Head of caudate nucleus (tissue), 42 donors: ENCODE measurements around the gene NAV3.
A peak's percentile ranks its signal among the peaks of the same experiment; 100 is the strongest.
"Not testable (repeated sequence)": the region's sequence is repeated elsewhere in the genome, so short reads cannot be mapped to it uniquely, and the experiment has no call there.

ENCODE experiments used
- DNase-seq, 42 donors: peaks; one replicate each; pipeline versions ENCODE4 v3.0.0 to v3.0.0-alpha.2; 2020 to 2021; ENCODE audit warnings: mixed read lengths in 7 of 42
- intact Hi-C: fragments of 100-400 bp; cut with DNase I; formaldehyde crosslinking; loops from one replicate; pipeline ENCODE4 v1.15.0; 2022

Gene NAV3

GRCh38 chr12:78199926-78200325, 369.2 kb downstream of the NAV3 start:
- intact Hi-C loops, result no loop called here
- no peak for DNase-seq

- intact Hi-C loops, result no loop called here
Measured at GRCh38 chr12:78204926-78205325, 374.2 kb downstream of the NAV3 start.

DNA sequence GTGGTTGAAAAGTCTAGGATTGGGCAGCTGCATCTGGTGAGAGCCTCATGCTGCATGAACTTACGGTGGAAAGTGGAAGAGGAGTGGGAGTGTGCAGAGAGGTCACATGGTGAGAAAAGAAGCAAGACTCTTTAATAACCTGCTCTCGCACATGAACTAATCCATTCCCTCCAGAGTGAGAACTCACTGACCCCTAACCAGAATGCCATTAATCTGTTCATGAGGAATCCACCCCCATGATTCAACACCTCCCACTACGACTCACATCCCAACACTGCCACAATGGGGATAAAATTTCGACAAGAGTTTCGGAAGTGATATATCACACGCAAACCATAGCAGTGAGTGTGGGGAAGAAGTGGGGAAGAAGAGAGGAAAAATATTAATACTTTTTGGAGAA, 377.4 kb downstream of the NAV3 start:
- intact Hi-C loops, result no loop called here
- no peak for DNase-seq

More at GRCh38 chr12:78204926-78205325, 374.2 kb downstream of the NAV3 start:
- DNase-seq, result no peak

- intact Hi-C loops, result no loop called here
- DNase-seq, result peak in 18 of 42 donors; percentile 2 to 55 (median 18)
Measured at GRCh38 chr12:78209846-78210505, 379.3 kb downstream of the NAV3 start.

DNA sequence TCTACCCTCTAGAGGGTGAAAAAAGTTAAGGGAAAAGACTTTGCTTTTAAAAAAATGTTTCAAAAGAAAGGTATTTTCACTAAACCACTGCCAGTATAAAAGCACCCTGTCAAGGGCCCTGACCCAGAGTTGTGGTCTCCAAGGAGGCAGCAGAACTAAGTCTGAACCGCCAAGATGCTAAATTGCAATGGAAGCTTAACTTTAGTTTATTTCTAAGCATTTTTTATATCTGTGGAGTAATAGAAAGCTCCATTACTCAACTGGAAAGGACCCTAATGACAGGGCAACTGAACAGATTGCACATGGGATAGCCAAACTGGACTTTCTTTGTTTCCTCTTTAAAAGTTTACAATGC, 379.8 kb downstream of the NAV3 start:
- DNase-seq, result no peak
- intact Hi-C loops, result no loop called here

DNA sequence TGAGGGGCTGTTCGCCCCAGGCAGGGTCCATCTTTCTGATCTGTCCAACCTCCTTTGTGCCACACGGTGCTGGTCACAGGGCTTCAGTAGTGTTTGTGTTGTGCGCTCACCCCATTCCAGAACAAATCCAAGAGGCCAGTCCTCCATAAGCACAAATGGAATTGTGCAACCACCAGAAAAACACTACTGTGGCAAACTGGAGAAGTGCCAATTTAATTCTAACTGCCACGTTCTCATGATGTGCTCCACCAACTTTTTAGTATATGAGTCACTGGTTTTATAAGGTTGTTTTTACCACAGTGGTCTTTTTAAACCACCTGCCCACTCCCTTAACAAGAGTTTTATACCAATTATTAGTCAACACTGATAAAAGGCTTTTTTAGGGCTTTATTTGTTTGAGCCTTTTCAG, 380.2 kb downstream of the NAV3 start:
- intact Hi-C loops, result no loop called here
- no peak for DNase-seq

DNA sequence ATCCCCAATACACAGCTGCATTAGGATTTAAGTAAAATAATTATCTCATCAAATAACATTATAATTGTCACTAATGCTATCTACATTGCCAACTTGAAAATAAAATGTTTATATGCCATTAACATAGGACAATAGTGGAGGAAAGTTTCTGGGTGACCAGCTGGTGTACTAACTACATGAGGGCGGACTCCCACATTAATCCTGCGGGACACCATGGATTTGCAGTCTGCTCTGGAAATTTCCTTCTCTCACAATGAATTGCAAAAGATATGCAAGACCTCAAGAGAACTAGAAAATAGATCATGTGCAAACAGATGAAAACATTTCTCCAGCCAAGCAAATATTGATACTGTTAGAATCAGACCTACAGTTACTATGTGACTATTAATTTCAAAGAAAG, 390.1 kb downstream of the NAV3 start:
- DNase-seq, result no peak
- intact Hi-C loops, result no loop called here

- intact Hi-C loops, result no loop called here
- no peak for DNase-seq
Measured at GRCh38 chr12:78224154-78224553, 393.5 kb downstream of the NAV3 start.

DNA sequence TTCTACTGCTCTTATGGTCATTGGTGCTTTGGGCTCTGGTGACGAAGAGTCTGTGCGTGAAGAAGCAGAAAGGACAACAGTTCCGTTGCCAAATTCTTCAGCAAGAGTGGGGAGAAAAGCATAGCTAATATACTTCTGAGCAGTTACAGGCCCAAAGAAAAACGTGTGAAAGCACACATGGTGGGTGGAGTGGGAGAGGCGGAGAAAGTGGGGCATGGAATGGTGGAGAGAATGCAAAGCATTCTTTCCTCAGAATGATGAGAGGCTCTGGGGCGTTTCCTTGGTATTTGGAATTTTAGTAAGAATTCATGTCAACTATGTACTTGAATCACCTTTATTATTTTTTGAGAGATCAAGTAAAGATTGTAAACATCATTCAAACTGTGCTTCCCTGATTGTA, 396.1 kb downstream of the NAV3 start:
- intact Hi-C loops, result no loop called here
- DNase-seq, result peak in 16 of 42 donors; percentile 2 to 52 (median 20)

DNA sequence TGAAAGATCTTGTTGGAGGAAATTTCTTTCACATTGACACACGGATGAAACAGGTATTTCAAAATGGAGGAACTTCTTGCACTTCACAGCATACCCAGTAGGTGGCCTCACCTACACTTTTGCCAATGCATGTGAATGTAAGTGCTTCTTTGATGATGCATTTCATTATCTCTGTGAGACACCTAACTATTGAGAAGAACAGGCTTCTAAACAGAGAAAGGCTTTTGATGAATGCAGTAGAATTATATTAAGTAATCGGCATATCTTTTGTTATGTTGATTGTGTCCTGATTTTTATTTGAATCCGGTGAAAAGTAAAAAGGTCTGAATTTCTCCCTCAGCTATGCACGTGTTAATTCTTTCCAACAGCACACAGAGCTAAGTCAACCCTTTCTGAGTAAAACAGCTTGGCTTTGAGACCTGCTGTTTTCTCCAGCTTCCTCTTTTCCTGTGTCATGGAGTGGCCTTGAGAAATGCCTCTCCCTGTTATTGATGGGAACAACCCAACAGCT, 399.0 kb downstream of the NAV3 start:
- DNase-seq, result no peak
- intact Hi-C loops, result no loop called here

DNA sequence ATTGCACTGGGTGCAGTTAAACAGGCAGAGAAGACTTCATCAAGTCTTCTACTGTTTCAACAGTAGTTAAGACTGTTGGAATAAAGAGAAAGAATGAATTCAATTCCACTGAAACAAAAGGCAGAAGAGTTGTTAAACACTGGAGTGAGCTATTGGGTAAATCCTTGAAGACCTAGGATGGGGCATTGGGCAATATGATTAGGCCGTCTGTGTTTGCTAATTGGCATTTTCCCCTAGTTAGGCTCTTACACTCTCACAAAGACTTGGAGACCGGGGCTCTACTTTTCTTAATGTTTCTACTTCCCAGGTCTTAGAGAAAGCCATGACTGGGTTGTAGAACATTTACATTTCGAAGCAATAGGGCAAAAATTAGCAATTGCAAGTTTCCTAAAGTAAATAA, 402.1 kb downstream of the NAV3 start:
- DNase-seq, result no peak
- intact Hi-C loops, result no loop called here

- intact Hi-C loops, result no loop called here
- DNase-seq, result peak in 5 of 42 donors; percentile 9 to 45 (median 22)
Measured at GRCh38 chr12:78236264-78236663, 405.6 kb downstream of the NAV3 start.

DNA sequence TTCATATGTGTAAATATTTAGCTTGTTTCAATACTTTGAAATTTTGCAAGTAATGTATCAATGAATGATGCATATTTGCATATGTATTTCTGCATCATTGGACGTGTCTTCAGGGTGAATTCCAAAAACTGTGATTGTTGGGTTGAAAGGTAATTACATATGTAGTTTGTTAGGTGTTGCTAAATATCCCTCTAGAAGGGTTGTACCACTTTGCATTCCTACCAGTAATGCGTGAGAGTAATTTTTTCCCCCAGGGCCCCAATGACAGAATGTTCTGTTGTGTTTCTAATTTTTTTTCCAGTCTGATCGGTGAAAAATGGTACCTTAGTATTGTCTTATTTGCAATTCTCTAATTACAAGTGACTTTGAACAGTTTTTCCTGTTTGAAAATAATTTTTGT, 408.9 kb downstream of the NAV3 start:
- no peak for DNase-seq
- intact Hi-C loops, result no loop called here

DNA sequence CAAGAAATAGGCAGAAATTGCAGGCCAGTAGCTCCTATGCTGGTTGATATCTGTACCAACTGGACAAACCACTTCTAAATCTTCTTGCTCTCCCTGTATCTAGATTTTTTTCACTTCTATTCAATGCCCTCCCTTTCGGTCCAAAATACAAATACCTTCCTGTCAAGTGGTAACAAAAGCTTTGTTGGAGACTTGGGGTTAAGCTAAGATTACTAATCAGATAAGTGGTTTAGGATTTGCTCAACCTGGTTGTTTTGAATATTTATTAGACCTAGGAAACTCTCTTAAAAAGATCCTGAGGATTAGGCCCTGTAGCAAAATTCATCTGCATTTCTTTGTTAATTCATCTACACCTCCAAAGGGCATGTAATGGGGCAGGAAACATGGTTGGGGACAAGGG, 410.1 kb downstream of the NAV3 start:
- DNase-seq, result no peak
- intact Hi-C loops, result no loop called here

DNA sequence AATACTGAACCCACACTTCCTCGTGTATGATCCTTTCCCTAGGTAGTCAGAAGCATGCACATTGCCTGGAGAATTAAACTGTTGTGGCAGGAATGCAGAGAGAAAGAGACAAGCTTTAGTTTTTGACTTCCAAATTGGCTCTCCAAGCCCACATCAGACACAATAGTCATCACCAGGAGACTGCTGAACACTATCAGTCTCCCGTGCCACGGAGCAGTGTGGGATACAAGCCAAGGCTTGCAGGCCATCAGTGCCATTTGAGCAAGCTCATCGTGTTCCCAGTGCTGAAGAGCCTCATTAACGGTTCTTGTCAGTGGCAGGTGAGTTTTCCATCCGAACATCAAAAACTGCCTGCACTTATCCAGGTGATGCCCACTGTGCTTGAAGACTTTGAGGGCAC, 410.8 kb downstream of the NAV3 start:
- no peak for DNase-seq
- intact Hi-C loops, result no loop called here

DNA sequence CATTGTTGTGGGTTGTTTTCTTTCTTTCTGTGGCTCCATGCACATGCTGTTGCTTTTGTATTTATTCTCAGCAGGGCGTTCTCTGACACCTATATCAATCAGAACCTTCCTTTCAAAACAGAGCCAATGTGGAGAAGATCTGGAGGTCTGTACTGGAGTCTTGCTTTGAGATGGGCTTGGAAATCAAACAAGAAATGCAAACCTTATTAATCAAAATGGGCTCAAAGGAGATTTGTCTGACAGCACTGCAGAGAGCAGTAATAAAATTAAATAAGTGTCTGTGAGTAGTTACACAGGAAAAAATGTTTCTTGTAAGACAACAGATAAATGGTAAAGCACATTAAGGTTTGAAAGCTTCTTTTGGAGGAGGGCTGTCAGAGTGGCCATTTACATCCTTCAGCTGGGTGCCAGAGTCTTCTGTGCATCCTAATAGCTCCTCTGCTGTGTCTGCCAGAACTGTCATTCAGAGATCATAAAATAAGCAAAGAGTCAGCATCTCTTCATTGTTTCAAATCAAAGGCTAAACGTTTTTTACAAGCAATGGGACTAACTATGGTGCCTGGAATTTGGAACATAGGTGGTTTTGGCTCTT, 414.3 kb downstream of the NAV3 start:
- intact Hi-C loops, result no loop called here

DNA sequence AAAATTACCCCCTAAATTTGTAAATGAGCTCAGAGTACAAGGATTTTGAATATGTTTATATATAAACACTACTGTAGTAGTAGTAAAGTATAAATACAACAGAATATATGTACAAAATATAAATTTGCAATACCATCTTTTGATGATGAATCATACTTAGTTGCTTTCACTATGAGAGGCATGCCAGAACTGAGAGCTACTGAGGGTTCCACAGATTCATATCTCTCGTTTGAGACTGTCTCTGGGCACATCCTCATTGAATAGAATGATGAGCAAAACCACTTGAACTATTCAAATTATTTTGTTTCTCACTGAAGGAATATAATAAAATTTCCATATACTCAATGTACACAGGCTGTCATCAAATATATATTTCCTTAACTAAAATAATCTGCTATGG, 417.6 kb downstream of the NAV3 start:
- intact Hi-C loops, result no loop called here
- DNase-seq, result no peak

More for the DNA sequence above, 414.3 kb downstream of the NAV3 start:
- no peak for DNase-seq

DNA sequence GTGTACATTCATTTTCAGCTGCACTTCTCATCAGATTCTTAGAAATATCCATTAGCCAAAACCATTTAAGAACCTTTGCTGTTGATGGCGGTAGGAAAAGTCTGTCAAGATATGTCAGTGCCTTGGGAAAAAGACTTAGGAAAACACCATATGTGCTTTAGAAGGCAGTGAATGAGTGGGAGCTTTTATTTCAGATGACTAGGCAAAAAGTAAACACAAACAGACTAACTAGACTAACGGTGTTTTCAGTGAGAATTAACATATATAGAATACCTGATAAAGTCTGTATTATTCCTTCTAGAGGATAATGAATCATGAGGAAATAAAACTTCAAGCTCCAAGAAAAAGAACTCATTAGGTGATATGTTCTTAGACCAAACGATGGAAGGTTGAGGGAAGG, 418.9 kb downstream of the NAV3 start:
- no peak for DNase-seq
- intact Hi-C loops, result no loop called here

DNA sequence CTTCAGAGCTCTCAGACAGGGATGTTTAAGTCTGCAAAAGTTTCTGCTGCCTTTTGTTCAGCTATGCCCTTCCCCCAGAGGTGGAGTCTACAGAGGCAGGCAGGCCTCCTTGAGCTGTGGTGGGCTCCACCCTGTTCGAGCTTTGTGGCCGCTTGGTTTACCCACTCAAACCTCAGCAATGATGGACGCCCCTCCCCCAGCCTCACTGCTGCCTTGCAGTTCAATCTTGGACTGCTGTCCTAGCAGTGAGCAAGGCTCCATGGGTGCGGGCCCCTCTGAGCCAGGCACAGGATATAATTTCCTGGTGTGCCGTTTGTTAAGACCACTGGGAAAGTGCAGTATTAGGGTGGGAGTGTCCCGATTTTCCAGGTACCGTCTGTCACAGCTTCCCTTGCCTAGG, 427.0 kb downstream of the NAV3 start:
- not testable (repeated sequence) for DNase-seq

DNA sequence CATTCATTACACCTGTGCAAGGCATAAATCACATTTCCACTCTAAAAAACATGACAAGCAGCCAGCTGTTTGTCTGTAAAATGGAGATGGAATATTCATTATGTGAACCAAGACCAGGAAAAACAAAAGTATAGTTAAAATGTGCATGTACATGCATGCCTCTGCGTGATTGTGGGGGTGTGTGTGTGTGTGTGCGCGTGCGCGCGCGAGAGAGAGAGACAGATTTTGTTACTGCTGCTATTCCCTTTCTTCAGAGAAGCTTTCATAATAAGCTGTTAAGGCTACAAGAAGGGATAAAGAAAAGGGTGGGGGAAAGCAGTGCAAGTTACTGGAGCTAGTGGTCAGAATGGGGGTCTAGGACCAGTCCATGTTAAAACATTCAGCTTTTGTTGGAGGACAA, 430.3 kb downstream of the NAV3 start:
- intact Hi-C loops, result no loop called here
- DNase-seq, result peak in 12 of 42 donors; percentile 4 to 44 (median 20)

More for the DNA sequence above, 427.0 kb downstream of the NAV3 start:
- intact Hi-C loops, result not testable (repeated sequence)

GRCh38 chr12:78261901-78262300, 431.2 kb downstream of the NAV3 start:
- intact Hi-C loops, result no loop called here

More at GRCh38 chr12:78261901-78262300, 431.2 kb downstream of the NAV3 start:
- DNase-seq, result no peak
